HG02885 (cell line): ENCODE data around the gene ASIC4.

Experiments used
- ATAC-seq: cut with Tn5 transposase; IDR thresholded peaks from one replicate; pipeline ENCODE4 v1.9.1; 2021; ENCODE audit warnings: mild to moderate bottlenecking; ENCODE audit not compliant: unreplicated experiment, poor library complexity

The ASIC4 gene

DNA sequence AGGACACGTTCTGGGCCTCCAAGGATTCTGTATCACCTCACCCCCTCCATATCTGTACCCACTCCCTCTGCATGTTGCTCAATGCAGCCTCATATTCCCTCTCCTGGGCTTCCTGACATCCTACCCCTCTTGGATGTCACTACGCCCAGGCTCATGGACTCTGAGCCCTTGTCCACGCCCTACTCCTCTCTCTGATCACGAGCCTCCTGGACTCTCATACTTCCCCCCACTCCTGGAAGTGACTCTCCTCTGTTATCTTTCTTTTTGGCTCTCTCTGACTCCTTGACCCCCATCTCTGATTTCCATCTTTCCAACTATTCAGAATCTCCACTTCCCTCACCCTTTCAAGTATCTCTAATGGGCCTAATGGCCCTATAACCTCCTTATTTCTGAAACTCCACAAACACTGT is 31.7 kb downstream of the ASIC4 start:
- no peak for ATAC-seq

DNA sequence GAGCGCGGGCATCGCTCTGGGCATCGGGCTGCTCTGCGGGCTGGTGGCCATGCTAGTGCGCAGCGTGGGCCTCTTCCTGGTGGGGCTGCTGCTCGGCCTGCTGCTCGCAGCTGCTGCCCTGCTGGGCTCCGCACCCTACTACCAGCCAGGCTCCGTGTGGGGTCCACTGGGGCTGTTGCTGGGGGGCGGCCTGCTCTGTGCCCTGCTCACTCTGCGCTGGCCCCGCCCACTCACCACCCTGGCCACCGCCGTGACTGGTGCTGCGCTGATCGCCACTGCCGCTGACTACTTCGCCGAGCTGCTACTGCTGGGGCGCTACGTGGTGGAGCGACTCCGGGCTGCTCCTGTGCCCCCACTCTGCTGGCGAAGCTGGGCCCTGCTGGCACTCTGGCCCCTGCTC is 33.3 kb downstream of the ASIC4 start:
- no peak for ATAC-seq

DNA sequence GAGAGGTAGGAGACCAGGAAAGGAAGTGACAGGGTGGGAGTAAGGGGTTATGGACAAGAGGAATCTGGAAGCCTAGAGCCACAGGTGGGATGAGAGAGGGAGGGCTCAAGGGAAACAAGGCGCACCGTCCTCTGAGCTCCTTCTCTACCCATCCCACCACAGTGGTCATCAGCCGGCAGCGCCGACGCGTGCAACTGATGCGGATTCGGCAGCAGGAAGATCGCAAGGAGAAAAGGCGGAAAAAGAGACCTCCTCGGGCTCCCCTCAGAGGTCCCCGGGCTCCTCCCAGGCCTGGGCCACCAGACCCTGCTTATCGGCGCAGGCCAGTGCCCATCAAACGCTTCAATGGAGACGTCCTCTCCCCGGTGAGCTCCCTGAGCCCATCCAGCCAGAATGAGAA is 34.7 kb downstream of the ASIC4 start:
- ATAC-seq: no peak

DNA sequence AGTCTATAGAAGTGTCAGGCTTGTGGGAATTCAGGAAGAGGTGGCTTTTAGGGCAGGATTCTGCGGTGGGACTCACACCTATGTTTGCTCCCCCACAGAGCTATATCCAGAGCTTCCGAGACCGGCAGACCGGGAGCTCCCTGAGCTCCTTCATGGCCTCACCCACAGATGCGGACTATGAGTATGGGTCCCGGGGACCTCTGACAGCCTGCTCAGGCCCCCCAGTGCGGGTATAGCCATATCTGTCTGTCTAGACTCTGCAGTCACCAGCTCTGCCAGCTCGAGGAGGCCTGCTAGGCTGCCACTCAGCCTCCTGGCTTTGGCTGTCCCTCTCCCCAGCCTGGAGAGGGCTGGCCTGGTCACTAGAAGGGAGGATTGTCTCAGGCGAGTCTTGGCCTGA is 35.3 kb downstream of the ASIC4 start:
- ATAC-seq: no peak

DNA sequence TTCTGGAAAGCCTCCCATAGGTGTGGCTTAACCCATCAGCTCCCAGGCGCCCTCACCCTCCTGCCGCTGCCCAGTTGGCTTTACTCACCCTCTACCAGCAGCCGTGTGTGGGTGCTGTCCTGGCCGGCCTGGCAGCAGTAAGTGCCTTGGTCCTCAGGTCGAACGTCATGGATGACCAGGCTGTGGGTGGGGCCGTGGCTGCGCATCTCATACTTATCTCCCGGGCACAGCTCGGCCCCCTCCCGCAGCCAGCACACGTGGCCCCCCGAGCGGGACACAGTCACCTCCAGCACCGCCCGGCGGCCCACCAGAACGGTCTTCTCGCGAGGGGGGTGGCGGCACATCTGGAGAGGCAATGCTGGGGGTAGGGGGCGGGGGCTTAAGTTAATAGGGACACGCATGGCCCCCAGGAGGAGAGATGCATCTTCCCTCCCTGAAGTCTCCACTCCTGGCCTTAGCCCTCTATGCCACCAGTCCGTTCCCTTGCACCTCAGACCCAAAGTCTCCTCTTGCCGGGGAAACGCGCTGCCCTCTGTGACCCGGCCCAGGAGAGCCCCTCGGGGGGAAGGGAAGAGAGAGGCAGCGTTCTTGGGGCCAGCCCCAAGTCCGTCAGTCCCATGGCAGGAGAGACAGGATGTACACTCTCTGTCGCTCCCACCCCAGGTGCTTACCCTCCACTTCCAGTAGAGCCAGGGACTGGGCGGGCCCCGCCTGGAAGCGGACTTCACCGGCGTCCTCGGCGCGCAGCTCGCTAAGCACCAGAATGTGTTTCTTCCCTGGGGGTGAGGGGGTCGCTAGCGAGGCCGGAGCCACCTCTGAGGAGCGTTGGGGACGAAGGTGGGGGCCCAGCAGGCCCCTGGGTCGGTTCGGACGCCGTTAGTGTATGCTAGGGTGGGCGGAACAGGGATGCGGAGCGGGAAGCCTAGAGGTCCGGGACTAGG is 37.4 kb downstream of the ASIC4 start:
- ATAC-seq: peak; percentile 4

DNA sequence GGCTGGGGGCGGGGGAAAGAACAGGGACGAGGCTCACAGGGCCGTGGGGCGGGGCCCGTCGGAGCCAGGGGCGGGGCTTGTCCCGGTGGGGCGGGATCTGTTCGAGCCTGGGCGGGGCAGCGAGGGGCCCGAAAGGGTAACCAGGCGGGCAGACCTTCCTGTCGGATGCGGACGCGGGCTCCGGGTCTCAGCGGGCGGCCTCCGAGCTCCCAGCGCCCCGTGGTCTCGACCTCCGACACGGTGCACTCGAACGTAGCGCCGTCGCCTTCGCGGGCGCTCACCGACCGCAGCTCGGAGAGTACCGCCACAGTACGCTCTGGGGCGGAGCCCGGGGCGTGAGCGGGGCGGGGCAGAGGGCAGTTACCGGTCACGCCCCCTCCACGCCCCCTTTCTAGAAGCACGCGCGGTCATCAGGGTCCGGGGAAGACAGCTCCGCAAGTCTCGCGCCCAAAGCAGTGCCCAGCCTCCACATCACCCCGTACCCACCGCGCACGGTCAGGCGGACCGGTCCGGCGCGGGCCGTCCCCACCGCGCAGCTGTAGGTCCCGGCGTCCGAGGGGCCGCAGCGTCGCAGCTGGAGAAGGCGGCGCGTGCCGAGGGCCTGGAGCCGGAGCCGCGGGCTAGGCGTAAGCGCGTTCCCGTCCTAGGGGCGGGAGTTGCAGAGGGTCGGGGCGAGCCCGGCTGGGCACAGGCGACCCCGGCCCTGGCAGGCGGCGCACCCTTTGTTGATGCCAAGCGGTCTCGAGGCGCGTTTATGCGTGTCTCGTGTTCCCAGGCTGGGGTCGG is 38.3 kb downstream of the ASIC4 start:
- peak; percentile 95 for ATAC-seq

DNA sequence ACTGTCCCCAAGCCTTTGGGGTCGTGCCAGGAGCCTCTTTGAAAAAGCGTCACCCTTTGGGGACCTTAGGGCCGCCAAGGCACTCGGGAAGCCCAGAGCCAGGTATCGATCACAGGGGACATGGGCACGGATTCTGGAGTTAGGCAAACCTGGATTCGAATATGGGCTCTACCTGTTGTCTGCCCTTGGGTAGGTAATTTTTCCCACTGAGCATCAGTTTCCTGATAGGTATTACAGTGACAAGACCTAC is 38.8 kb downstream of the ASIC4 start:
- ATAC-seq: no peak

DNA sequence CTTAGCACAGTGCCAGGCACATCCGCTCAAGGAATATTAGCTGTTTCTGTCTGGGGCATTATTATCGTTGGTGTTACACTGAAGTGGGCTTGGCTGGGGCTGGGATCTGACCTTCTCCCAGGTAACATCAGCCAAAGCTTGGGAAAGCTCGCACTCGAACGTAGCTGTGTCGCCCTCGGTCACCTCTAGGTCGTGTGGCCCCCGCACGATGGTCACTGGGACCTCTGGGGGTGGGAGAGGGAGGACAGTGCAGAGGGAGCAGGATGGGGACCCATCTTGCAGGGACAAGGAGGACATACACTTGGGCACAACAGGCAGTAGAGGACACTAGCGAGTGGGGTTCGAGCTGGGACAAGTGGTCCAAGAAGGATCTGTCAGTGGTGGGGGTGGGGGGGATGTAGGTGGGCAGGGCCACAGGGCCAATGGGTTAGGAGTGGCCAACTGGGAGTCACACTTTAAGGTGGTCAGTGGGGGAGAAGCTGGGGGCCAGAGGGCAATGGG is 39.2 kb downstream of the ASIC4 start:
- no peak for ATAC-seq

DNA sequence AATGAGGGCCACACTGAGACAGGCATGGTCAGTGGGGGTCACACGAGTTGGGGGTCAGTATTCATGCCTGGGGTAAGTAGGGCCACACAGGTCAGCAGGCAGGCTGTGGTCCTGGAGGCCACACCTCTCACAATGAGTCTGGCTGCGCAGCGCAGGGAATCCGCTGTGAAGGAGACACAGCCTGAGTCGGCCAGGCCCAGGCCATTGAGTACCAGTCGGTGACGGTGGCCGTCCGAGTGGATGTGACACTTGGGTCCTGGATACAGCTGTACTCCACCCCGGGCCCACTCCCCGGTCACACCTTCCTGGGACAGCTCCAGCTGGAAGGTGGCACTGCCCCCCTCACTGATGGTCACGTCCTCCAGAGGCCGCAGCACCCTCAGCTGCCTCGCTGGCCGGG is 40.1 kb downstream of the ASIC4 start:
- no peak for ATAC-seq

DNA sequence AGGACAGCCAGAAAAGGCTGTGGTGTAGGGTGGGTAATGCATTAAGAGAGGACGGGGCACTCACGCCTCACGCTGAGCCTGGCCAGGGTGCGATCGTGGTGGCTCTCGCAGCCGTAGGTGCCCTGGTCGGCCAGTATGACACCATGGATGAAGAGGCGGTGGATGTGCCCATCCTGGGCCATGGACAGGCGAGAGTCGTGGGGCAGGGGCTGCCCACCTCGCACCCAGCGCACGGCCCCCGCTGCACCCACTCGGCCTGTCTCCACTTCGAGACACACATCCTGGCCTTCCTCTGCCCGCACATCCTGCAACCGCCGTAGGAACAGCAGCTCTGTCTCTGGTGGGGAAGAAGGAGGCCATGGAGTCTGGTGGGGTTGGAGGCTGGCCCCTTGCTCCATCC is 41.7 kb downstream of the ASIC4 start:
- no peak for ATAC-seq

DNA sequence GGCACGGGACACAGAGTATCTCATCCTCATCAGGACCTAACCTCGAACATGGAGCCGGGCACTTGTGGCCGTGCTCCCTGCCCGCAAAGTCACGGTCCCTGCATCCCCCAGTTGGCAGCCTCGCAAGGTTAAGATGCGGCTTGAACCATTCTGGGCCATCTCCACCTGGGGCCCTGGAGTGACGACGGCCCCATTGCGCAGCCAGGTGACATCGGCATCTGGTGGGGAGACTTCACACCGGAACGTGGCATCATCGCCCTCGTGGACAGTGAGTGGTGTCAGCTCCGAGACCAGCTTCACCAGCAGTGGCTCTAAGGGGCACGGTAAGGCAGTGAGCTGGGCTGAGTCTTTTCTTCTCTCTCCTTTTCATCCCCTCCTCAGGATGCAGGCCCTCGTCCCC is 42.1 kb downstream of the ASIC4 start:
- no peak for ATAC-seq

DNA sequence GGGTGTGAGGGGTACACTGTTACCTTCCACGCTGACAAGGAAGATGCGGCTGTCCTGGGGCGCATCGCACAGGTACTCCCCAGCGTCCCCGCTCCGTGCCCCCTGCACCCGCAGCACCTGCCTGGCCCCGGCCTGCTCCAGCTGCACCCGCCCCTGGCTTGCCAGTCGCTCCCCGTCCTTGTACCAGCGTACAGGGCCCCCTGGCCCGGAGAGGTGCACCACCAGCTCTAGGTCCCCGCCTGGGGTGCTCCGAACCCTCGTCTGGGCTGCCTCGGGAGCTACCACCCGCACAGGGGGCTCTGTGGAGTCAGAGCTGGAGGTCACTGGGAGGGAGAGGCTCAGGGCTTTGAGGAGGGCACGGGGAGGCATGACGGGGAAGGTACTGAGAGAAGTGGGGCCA is 43.0 kb downstream of the ASIC4 start:
- no peak for ATAC-seq

DNA sequence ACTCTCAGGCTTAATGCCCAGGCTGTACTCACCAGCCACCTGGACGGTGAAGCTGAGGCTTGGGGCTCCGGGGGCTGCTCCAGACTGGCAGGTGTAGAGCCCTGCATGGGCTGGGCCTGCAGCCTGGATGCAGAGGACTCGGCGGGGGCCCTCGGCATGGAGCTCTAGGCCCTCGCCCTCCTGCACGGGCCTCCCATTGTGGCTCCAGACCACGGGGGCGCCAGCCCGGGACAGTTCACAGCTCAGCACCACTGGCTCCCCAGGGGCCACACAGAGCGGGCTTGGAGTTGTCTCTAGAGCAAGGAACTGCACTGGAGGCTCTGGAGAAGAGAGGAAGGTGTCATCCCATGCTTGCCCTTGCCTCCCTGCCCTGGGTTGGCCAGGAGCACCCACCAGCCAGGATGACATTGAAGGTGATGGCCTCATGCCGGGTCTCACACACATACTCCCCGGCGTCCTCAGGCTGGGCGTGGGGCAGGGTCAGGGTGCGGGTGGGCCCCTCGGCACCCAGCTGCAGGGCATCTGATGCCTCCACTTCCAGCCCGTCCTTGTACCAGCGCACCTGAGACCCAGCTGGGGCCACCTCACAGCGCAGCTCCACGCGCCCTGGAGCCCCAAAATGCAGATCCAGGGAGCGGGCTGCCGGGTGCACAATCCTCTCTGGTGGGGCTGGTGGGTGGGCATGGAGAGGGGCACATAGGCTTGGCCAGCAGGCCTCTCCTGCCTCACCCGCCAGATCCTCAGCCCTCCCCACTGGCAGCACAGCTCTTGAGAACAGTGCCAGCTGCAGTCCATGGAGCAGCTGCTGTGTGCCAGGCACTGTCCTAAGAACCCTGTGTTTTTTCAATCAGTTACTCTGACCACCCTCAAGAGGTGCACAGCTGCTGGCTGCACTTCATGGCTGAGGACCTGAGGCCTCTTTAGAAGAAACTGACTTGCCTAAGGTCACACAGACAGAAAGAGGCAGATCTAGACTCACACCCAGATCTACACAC is 43.8 kb downstream of the ASIC4 start:
- ATAC-seq: no peak

DNA sequence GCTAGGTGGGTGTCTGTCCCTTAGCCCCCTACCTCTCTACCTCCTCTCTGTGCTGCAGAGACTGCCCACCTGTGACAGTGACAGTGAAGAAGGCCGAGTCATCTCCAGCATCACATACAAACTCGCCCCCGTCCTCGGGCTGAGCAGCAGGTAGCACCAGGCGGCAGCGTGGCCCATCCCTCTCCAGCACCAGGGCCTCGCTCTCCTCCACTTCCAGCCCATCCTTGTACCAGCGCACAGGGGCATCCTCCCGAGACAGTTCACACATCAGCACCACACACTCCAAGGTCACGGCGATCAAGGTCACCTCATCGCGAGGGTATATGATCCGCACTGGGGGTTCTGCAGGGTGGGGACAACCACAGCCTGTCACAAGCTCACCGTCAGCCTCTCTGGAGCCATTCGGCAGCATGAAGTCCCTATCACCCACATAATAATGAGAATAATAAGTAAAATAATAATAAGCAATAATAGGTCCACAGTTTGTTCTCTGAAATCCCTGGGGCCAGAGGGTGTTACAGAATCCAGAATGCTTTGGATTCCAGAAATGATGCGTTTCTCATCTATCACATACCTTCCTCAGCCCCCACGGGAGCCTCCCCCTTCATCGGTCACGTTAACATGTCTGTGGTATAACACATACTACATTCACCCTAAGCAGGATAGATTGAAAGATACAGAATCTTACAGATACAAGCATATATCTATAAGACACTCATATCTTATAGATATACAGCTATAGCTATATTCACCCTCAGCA is 45.1 kb downstream of the ASIC4 start:
- no peak for ATAC-seq

DNA sequence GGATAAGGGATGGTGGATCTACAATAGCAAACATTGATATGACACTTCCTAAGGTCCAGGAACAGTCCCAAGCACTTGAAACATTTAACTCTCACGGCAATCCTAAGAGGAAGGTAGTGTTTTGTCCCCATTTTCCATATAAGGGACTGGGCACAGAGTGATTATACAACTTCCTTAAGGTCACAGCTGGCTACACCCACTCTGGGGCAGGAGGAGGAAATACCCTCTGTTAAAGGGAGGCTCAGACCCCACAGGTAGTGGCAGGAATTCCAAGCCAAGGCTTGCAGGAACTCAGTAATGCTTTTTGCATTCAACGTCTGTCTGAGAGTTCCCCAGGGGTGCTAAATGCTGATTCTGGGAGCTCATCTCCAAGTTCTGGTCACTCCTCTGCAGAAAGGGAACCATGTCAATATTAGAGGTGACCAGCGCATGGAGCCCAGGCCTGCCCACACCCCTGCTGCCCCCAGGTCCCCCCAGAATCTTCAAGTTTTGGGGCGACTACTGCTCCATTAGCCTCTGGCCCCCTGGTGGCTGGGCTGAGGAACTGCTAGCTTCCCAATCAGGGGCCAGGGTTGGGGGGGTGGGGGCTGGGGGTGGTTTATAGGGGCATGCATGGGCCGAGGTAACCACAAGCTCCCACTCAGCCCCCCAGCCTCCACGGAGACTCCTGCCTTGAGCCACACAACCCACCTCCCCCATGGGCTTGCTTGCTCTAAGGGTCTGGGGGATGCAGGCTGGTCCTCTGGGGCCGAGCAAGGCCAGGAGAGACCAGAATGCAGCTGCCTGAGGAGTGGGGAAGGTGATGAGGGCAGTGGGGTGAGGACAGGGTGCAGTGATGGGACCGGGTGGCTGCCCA is 46.0 kb downstream of the ASIC4 start:
- no peak for ATAC-seq

DNA sequence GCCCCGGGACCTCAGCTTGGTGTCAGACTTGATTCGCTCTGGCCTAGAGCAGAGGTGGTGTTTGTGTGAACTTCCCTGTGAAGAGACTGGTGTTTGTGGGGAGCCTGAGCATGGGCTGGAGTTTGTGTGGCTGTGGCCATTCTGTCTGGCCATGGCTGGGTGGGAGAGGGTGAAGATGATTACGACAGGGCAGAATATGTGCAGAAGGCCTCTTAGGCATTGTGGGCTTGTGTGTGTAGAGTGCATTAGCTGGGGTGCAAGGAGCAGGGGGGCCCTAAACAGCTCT is 46.6 kb downstream of the ASIC4 start:
- no peak for ATAC-seq

DNA sequence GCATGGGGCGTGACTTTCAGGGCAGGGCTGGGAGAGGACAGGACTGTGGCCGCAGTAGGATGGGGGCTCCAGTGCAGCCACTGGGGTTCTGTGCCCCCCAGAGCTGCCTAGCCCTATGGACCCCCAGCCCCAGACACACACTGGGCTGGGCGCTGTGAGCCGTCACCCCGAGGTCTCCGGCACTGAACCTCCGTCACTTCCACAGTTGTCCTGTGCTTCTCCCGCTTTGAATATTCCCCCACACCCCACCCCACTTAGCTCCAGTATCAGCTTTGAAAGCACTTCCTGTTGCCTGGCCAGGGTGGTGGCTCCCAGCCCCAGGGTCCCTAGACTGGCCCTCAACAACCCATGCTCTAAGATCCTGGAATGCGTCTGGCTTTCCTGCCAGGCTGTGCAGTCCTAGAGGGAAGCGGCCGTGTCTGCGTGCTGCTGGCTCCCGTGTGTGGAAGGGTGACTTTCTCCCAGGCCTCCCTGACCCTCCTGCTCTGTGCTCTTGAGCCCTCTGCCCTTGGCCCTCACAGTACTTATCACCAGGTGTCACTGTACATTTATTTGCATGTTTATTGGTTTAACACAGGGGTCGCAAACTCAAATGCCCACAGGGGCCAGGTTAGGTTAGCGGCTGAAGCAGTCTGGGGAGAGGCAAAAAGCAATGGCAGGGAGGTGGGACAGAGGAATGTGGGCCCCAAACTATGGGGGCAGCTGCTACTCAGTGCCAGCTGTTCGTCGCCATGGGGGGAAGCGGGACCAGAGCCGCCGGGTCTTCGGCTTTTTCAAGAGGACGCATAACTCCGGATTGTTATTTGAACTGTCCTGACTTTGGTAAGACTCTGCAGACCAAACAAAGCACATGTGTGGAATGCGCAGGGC is 47.1 kb downstream of the ASIC4 start:
- no peak for ATAC-seq
